PC-3 (cell line): ENCODE data around the gene REEP3. TPM values are rescaled to one million over a fixed set of nuclear protein-coding genes. Genes with fewer than 3 reads are reported as not detected.
A peak's percentile ranks its signal among the peaks of the same experiment; 100 is the strongest.

Source experiments
- ATAC-seq: fragments of 200-7000 bp; cut with Tn5 transposase; 2 replicates; pipeline ENCODE4 v1.9.1; 2020; ENCODE audit warnings: mild to moderate bottlenecking, moderate library complexity
- BruUV-seq: library from RNA; stranded (reverse); fragments of 400-500 nt; replicated peaks from 2 replicates; lab custom pipeline; 2021; lab: Mats Ljungman, UMichigan
- CTCF ChIA-PET: fragments of 300-600 bp; sonication (Branson Sonifier 250); formaldehyde crosslinking; loops from one replicate; lab custom pipeline; 2022; ENCODE audit warnings: antibody characterized with exemption; lab: Charles Lee
- POLR2A ChIA-PET: fragments of 300-600 bp; sonication (Branson Sonifier 250); formaldehyde crosslinking; loops from one replicate; lab custom pipeline; 2022; ENCODE audit warnings: antibody characterized with exemption; ENCODE audit not compliant: unreplicated experiment; lab: Charles Lee
- DNase-seq: peaks from one replicate; pipeline ENCODE4 v3.0.0-alpha.2; 2015
- H2AFZ ChIP-seq: fragments of 300-600 bp; sonication (generic); 2 replicates; pipeline ENCODE4 v1.6.0; 2016; ENCODE audit warnings: antibody characterized with exemption, low read length
- H3F3A ChIP-seq: fragments of 300-600 bp; sonication (generic); one replicate; pipeline ENCODE4 v1.6.0; 2017; ENCODE audit warnings: antibody characterized with exemption, low read length, control low read depth, mild to moderate bottlenecking; ENCODE audit not compliant: unreplicated experiment
- H3K27ac ChIP-seq: fragments of 300-600 bp; sonication (generic); 2 replicates; pipeline ENCODE4 v1.5.1; 2016; ENCODE audit warnings: mild to moderate bottlenecking, low read length
- H3K27me3 ChIP-seq: fragments of 300-600 bp; sonication (generic); 2 replicates; pipeline ENCODE4 v1.6.1; 2016; ENCODE audit warnings: low read length, mixed read lengths
- H3K36me3 ChIP-seq: fragments of 300-600 bp; sonication (generic); 2 replicates; pipeline ENCODE4 v1.6.1; 2016; ENCODE audit warnings: low read depth, mixed run types, low read length, mixed read lengths
- H3K4me1 ChIP-seq: fragments of 300-600 bp; sonication (generic); 2 replicates; pipeline ENCODE4 v1.5.1; 2016; ENCODE audit warnings: low read length; ENCODE audit not compliant: insufficient read depth
- H3K4me2 ChIP-seq: fragments of 300-600 bp; sonication (generic); 2 replicates; pipeline ENCODE4 v1.6.0; 2016; ENCODE audit warnings: low read length
- H3K4me3 ChIP-seq: fragments of 300-600 bp; sonication (generic); 2 replicates; pipeline ENCODE4 v1.5.1; 2016; ENCODE audit warnings: mild to moderate bottlenecking, low read length, mixed read lengths
- H3K79me2 ChIP-seq: fragments of 300-600 bp; sonication (generic); 2 replicates; pipeline ENCODE4 v1.6.1; 2017; ENCODE audit warnings: low read length, mixed read lengths
- H3K9ac ChIP-seq: fragments of 300-600 bp; sonication (generic); 2 replicates; pipeline ENCODE4 v1.6.0; 2016; ENCODE audit warnings: mild to moderate bottlenecking, low read length
- H3K9me2 ChIP-seq: fragments of 300-600 bp; sonication (generic); replicated peaks from 2 replicates; pipeline ENCODE4 v1.6.1; 2016; ENCODE audit warnings: mixed run types, low read length, mixed read lengths
- H3K9me3 ChIP-seq: fragments of 300-600 bp; sonication (generic); 2 replicates; pipeline ENCODE4 v1.6.1; 2016; ENCODE audit warnings: low read length, mixed read lengths
- H4K20me1 ChIP-seq: fragments of 300-600 bp; sonication (generic); 2 replicates; pipeline ENCODE4 v1.6.1; 2016; ENCODE audit warnings: low read length, mixed read lengths
- CTCF ChIP-seq: fragments of 300-600 bp; sonication (generic); conservative IDR thresholded peaks from 2 replicates; pipeline ENCODE4 v1.5.1; 2017; ENCODE audit warnings: antibody characterized with exemption, low read depth, mild to moderate bottlenecking, low read length
- EZH2 ChIP-seq: fragments of 300-600 bp; sonication (generic); IDR thresholded peaks from one replicate; pipeline ENCODE4 v1.6.1; 2017; ENCODE audit warnings: antibody characterized with exemption, mild to moderate bottlenecking, low read length; ENCODE audit not compliant: unreplicated experiment
- EZH2phosphoT487 ChIP-seq: fragments of 300-600 bp; sonication (generic); IDR thresholded peaks from 2 replicates; pipeline ENCODE4 v1.6.1; 2018; ENCODE audit warnings: mild to moderate bottlenecking, antibody characterized with exemption, low read length, borderline replicate concordance
- intact Hi-C: fragments of 100-400 bp; cut with micrococcal nuclease; formaldehyde crosslinking; loops from 2 replicates; pipeline ENCODE4 v1.9.0; 2023
- total RNA-seq: library from RNA; depleted of rRNA; stranded (reverse); fragments of >200 nt; gene quantifications from 2 replicates; pipeline ENCODE4 v1.2.3, GENCODE V29; 2014

The REEP3 gene
- total RNA-seq, 1 experiment from 2014 or later: 75.2 TPM

GRCh38 chr10:63628526-63629362 lies 107.5 kb downstream of the REEP3 start:
- H3K9me3 ChIP-seq: no peaks in the 10 kb centered on the region
- H3K9me2 ChIP-seq: no peaks in the 10 kb centered on the region
- DNase-seq (no peak), ATAC-seq (peak; percentile 0)
- BruUV-seq: no TSS peak
- peak overlapping the region; percentile 39 for H3K9ac ChIP-seq
- peak overlapping the region; percentile 92 for H3K4me2 ChIP-seq
- H2AFZ ChIP-seq: peak overlapping the region; percentile 69
- H4K20me1 ChIP-seq: no peaks in the 10 kb centered on the region
- H3K27ac ChIP-seq: peak overlapping the region; percentile 95
- intact Hi-C loops: loop anchor here (1.0 to 5.0 kb wide), 11 partner anchors 17 to 461 kb away; no protein-coding TSS in a partner anchor
- no peaks in the 10 kb centered on the region for H3K27me3 ChIP-seq
- peaks cover 44% of the 10 kb centered on the region for H3K4me1 ChIP-seq
- H3F3A ChIP-seq: peaks cover 3% of the 10 kb centered on the region
- TF ChIP-seq EZH2 (no peak), EZH2phosphoT487 (no peak), CTCF (no peak)
- CTCF ChIA-PET: interaction anchor here (0.5 to 4.1 kb wide), 10 partner anchors 75 to 462 kb away, joined by 3 to 26 read pairs (median 5); no protein-coding TSS in a partner anchor
- H3K79me2 ChIP-seq: no peaks in the 10 kb centered on the region
- POLR2A ChIA-PET: interaction anchor here (0.5 to 1.3 kb wide), 11 partner anchors 23 to 462 kb away, joined by 3 to 11 read pairs (median 5); no protein-coding TSS in a partner anchor
- no peaks in the 10 kb centered on the region for H3K36me3 ChIP-seq
- H3K4me3 ChIP-seq: peak overlapping the region; percentile 73

GRCh38 chr10:63629363-63630084 lies 108.3 kb downstream of the REEP3 start:
- intact Hi-C loops: loop anchor here (1.0 to 5.0 kb wide), 15 partner anchors 18 to 462 kb away; no protein-coding TSS in a partner anchor
- Histone ChIP-seq H3F3A (peaks cover 3% of the 10 kb centered on the region), H3K4me3 (peak overlapping the region; percentile 73), H3K9ac (peak overlapping the region; percentile 87), H3K9me3 (no peaks in the 10 kb centered on the region), H3K27me3 (no peaks in the 10 kb centered on the region), H4K20me1 (no peaks in the 10 kb centered on the region), H3K79me2 (no peaks in the 10 kb centered on the region), H3K36me3 (no peaks in the 10 kb centered on the region), H3K9me2 (no peaks in the 10 kb centered on the region), H3K4me1 (peaks cover 52% of the 10 kb centered on the region), H3K27ac (peak overlapping the region; percentile 95), H2AFZ (peak overlapping the region; percentile 78), H3K4me2 (peak overlapping the region; percentile 92)
- TF ChIP-seq EZH2phosphoT487 (no peak), CTCF (peak; percentile 98)
- ChIA-PET POLR2A (interaction anchor here (0.5 to 1.5 kb wide), 9 partner anchors 24 to 463 kb away, joined by 3 to 11 read pairs (median 5); no protein-coding TSS in a partner anchor), CTCF (interaction anchor here (0.5 to 4.1 kb wide), 11 partner anchors 35 to 487 kb away, joined by 3 to 26 read pairs (median 3); no protein-coding TSS in a partner anchor)
- ATAC-seq: peak; percentile 55
- TSS peak; percentile 85 for BruUV-seq
- peak; percentile 100 for DNase-seq
